Mesodermal cell (in vitro differentiated cells): ENCODE measurements around the gene DOCK4.

ENCODE experiments used
- H3K27ac ChIP-seq: 2 replicates; pipeline ENCODE4 v1.7.0; 2013; ENCODE audit warnings: mild to moderate bottlenecking, low read depth, low read length, moderate library complexity; ENCODE audit not compliant: severe bottlenecking
- H3K36me3 ChIP-seq: 2 replicates; pipeline ENCODE4 v1.7.1; 2013; ENCODE audit warnings: mild to moderate bottlenecking, low read length, moderate library complexity; ENCODE audit not compliant: control insufficient read depth, insufficient read depth
- H3K4me1 ChIP-seq: one replicate; pipeline ENCODE4 v1.7.1; 2013; ENCODE audit warnings: mild to moderate bottlenecking, low read length; ENCODE audit not compliant: insufficient read depth, control insufficient read depth, poor library complexity, severe bottlenecking
- H3K4me3 ChIP-seq: 2 replicates; pipeline ENCODE4 v1.7.0; 2013; ENCODE audit warnings: low read length, control low read depth, mild to moderate bottlenecking; ENCODE audit not compliant: insufficient read depth, poor library complexity, severe bottlenecking; ENCODE audit errors: extremely low read depth
- H3K9me3 ChIP-seq: 2 replicates; pipeline ENCODE4 v1.7.1; 2013; ENCODE audit warnings: mild to moderate bottlenecking, low read length, moderate library complexity; ENCODE audit not compliant: control insufficient read depth
- WGBS, 2 experiments: methylation state at CpG; one replicate each; pipeline ENCODE4 v1.1.5; 2013; ENCODE audit warnings: missing lambda C conversion rate in 2 of 2; ENCODE audit not compliant: insufficient coverage in 2 of 2; 5-methylcytosine and 5-hydroxymethylcytosine counted together

The DOCK4 gene

DNA sequence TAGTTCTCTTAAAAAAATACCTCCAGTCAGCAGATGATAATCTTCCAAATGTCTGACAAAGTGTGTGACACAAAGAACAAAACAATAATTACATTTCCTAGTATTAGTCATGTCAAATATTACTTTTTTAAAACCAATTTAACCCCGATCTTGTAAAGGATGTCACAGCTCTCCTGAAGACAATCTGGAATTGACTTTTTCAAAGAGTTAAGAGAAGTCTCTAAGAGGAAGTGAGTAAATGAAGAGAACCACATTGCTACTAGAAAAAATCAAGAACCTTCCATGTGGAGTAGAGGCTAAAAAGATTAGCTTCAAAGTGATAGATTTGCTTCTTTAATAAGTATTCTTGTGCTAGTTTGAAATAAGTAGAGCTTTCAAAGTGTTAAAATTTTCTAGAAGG is 425.7 kb downstream of the DOCK4 start:
- no CpG with 5 or more reads among the region's 1 CpG for WGBS, 2 experiments
- H3K4me3 ChIP-seq = no peak overlapping the region

DNA sequence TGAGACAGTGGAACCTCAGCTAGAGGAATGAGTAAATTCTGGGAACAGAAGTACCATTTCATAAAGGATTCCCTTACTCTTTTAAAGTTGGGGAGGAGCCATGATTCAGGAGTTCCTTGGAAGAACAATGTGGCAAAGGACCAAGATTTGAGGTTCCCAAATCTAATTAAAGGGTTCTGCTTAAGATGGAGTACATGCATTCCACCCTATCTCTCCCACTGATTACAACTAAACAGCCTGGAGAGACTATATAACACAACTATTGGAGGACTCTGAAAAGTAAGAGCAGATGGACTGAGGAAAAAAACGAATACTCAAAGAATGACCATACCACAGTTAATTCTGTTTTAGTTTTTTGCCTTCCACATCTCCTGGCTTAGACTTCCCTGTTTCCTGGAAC is 431.0 kb downstream of the DOCK4 start:
- Histone ChIP-seq H3K4me3 (no peak overlapping the region), H3K4me1 (no peaks in the 10 kb centered on the region), H3K36me3 (peaks cover 46% of the 10 kb centered on the region), H3K27ac (no peak overlapping the region), H3K9me3 (no peaks in the 10 kb centered on the region)
- 67% methylated on average over 1 of the region's 1 CpG; no CpG with 5 or more reads in 1 of the 2 experiments for WGBS, 2 experiments

More for the DNA sequence above, 425.7 kb downstream of the DOCK4 start:
- Histone ChIP-seq H3K36me3 (peaks cover 40% of the 10 kb centered on the region), H3K4me1 (no peaks in the 10 kb centered on the region), H3K27ac (no peak overlapping the region), H3K9me3 (no peaks in the 10 kb centered on the region)

GRCh38 chr7:111772716-111773115 is 433.5 kb downstream of the DOCK4 start:
- Histone ChIP-seq H3K9me3 (no peaks in the 10 kb centered on the region), H3K36me3 (peaks cover 57% of the 10 kb centered on the region)
- WGBS, 2 experiments = 100% methylated on average over 1 to 3 of the region's 3 CpGs

DNA sequence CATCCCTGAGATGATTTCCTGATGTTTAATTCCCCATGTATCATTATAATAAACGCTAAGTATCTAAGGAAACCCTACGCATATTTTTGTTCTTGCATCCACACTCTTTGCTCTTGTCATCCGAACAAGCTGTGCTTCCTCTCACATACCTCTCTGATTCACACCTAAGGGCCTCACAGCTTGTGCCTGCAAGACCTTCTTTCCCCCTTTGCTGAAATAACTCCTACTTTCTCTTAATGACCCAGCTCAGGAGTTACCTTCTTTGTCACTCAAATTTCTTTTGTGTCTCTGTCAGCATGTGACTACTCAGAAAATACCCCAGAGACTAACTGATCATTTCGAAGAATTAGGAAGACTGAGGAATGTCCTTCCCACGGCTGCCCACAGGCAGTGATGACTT is 434.6 kb downstream of the DOCK4 start:
- Histone ChIP-seq H3K9me3 (no peaks in the 10 kb centered on the region), H3K36me3 (peaks cover 51% of the 10 kb centered on the region), H3K4me1 (no peaks in the 10 kb centered on the region), H3K27ac (no peak overlapping the region), H3K4me3 (no peak overlapping the region)
- 73 to 79% methylated on average over 3 to 4 of the region's 5 CpGs for WGBS, 2 experiments

More at GRCh38 chr7:111772716-111773115, 433.5 kb downstream of the DOCK4 start:
- Histone ChIP-seq H3K4me3 (no peak overlapping the region), H3K27ac (no peak overlapping the region), H3K4me1 (no peaks in the 10 kb centered on the region)

- Histone ChIP-seq H3K4me3 (no peak overlapping the region), H3K4me1 (no peaks in the 10 kb centered on the region), H3K27ac (no peak overlapping the region), H3K9me3 (no peaks in the 10 kb centered on the region), H3K36me3 (peaks cover 60% of the 10 kb centered on the region)
- 64 to 100% methylated on average over 1 to 2 of the region's 2 CpGs for WGBS, 2 experiments
These were observed 436.1 kb downstream of the DOCK4 start for GRCh38 chr7:111770116-111770515.

DNA sequence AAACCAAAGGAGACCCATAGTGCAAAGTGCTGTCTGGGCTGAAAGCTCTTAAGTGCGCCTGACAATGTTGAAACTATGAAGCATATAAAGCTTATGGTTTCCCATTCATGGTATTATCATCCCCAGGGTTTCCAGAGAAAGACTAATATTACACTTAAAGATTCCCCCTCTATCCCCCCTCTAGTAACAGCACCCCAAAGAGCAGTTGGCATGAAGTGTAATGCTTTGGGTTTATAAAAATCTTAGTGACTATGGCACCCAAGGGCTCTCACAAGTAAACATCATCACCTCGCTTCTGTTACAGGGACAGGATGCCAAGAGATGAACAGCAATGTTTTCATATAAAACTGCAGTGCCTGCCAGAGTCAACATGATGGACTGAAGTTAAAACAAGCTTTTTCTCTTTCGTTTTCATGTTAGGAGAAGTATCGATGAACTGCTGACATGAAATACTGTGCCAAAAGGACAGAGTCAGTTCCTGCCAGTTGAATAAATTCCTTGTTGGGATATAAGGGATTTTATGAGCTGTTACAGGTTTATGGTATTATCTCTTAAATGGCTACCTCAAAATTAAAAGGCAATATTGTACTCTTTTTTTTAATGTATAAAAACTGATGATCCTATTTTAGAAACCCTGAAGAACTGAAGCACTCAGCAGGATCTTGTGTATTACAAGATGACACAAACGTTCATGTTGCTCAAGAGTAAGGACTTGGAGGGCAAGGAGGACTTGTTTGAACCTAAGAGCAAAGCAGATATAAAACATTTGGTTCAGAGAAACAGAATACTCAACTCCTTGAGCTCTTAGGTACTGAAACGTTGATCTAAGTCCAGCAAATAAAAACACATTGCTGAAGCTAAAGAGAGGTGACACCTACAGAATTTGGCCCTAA is 440.2 kb downstream of the DOCK4 start:
- Histone ChIP-seq H3K4me3 (no peak overlapping the region), H3K36me3 (peaks cover 45% of the 10 kb centered on the region), H3K4me1 (no peaks in the 10 kb centered on the region), H3K9me3 (no peaks in the 10 kb centered on the region), H3K27ac (no peak overlapping the region)
- 79 to 100% methylated on average over 4 of the region's 6 CpGs for WGBS, 2 experiments

GRCh38 chr7:111763221-111763801 is 442.9 kb downstream of the DOCK4 start:
- H3K4me3 ChIP-seq = no peak overlapping the region
- H3K9me3 ChIP-seq = no peaks in the 10 kb centered on the region
- WGBS, 2 experiments = 47 to 55% methylated on average over 3 of the region's 3 CpGs
- no peak overlapping the region for H3K27ac ChIP-seq
- peaks cover 2% of the 10 kb centered on the region for H3K4me1 ChIP-seq
- H3K36me3 ChIP-seq = peaks cover 47% of the 10 kb centered on the region

GRCh38 chr7:111762799-111763198 is 443.4 kb downstream of the DOCK4 start:
- H3K36me3 ChIP-seq = peaks cover 47% of the 10 kb centered on the region
- H3K4me1 ChIP-seq = peaks cover 3% of the 10 kb centered on the region
- no peak overlapping the region for H3K27ac ChIP-seq
- no peak overlapping the region for H3K4me3 ChIP-seq
- no peaks in the 10 kb centered on the region for H3K9me3 ChIP-seq
- 100% methylated on average over 3 of the region's 5 CpGs for WGBS, 2 experiments

DNA sequence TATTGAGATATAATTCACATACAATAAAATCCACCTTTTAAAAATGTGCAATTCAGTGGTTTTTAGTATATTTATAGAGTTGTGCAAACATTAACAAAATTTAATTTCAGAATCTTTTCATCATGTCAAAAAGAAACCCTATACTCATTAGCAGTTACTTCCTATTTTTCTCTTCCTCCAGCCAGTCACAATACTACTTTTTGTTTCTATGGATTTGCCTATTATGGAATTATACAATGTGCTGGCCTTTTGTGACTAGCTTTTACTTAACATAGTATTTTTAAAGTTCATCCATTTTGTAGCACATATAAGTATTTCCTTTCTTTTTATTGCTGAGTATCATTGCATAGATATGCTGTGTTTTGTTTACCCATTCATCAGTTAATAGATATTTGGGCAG is 444.0 kb downstream of the DOCK4 start:
- H3K4me3 ChIP-seq = no peak overlapping the region
- peaks cover 8% of the 10 kb centered on the region for H3K4me1 ChIP-seq
- H3K27ac ChIP-seq = no peak overlapping the region
- H3K36me3 ChIP-seq = peaks cover 47% of the 10 kb centered on the region
- no peaks in the 10 kb centered on the region for H3K9me3 ChIP-seq

DNA sequence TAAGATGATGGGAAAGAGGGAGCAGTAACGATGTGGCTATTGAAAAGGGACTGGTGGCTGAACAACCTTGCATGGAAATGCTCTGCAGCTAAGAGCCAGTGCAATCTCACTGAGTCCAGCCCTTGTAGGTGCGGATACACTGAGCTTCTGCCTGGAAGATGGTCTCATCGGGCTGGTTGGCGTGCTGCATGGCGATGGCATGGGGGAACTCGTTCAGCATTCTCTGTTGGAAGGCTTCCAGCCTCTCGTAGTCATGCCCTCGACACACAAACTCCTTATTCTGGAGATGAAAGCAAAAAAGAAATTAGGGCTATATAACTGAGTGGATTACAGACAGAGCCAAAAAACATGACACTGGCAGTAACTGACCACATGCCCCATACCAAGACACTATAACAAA is 446.2 kb downstream of the DOCK4 start:
- Histone ChIP-seq H3K4me3 (no peak overlapping the region), H3K36me3 (peaks cover 43% of the 10 kb centered on the region), H3K27ac (no peak overlapping the region), H3K4me1 (peaks cover 13% of the 10 kb centered on the region), H3K9me3 (no peaks in the 10 kb centered on the region)
- 88 to 96% methylated on average over 6 of the region's 8 CpGs for WGBS, 2 experiments

DNA sequence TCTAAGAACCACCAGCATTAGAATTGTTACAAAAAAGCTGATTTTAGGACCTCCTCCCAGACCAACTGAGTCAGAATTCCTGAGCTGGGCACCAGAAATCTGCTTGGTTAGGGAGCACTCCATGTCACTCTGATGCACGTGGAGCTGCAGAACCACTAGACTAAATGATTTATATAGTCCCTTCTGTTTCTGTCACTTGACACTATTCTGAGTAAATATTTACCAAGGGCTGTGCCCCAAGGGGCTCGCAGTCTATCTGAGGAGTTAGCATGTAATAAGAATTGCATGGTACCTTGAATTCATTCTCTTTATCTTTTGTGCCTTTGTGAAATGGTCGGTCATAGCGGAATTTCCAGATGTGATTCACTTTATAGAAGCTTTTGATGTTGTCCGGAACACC is 447.9 kb downstream of the DOCK4 start:
- H3K9me3 ChIP-seq = no peaks in the 10 kb centered on the region
- no peak overlapping the region for H3K27ac ChIP-seq
- H3K4me3 ChIP-seq = no peak overlapping the region
- peaks cover 13% of the 10 kb centered on the region for H3K4me1 ChIP-seq
- WGBS, 2 experiments = 95 to 97% methylated on average over 3 to 4 of the region's 5 CpGs
- H3K36me3 ChIP-seq = peaks cover 46% of the 10 kb centered on the region
